Stomach smooth muscle (tissue), 2 donors: ENCODE data around the gene ZNRF3.

Source experiments
- H3K27ac ChIP-seq: one replicate; pipeline ENCODE4 v1.7.0; 2013; ENCODE audit warnings: mild to moderate bottlenecking, low read length, inconsistent platforms
- H3K27me3 ChIP-seq, 2 donors: one replicate each; pipeline ENCODE4 v1.7.0; 2013; ENCODE audit warnings: low read length in 2 of 2; ENCODE audit not compliant: insufficient read depth in 2 of 2, control insufficient read depth in 1 of 2
- H3K36me3 ChIP-seq, 2 donors: one replicate each; pipeline ENCODE4 v1.7.0; 2013; ENCODE audit warnings: low read length in 2 of 2; ENCODE audit not compliant: control insufficient read depth in 2 of 2, insufficient read depth in 2 of 2
- H3K4me1 ChIP-seq: one replicate; pipeline ENCODE4 v1.7.0; 2013; ENCODE audit warnings: low read length; ENCODE audit not compliant: control insufficient read depth, insufficient read depth
- H3K4me3 ChIP-seq, 2 donors: one replicate each; pipeline ENCODE4 v1.7.0; 2013; ENCODE audit warnings: low read length in 2 of 2
- H3K9ac ChIP-seq, 2 donors: one replicate each; pipeline ENCODE4 v1.7.0; 2013; ENCODE audit warnings: low read length in 2 of 2, mild to moderate bottlenecking in 1 of 2
- H3K9me3 ChIP-seq, 2 donors: one replicate each; pipeline ENCODE4 v1.7.0; 2013; ENCODE audit warnings: low read length in 2 of 2; ENCODE audit not compliant: control insufficient read depth in 2 of 2
- donor health status: healthy.
- donor health status: Pancreatic carcinoma.

Gene ZNRF3

DNA sequence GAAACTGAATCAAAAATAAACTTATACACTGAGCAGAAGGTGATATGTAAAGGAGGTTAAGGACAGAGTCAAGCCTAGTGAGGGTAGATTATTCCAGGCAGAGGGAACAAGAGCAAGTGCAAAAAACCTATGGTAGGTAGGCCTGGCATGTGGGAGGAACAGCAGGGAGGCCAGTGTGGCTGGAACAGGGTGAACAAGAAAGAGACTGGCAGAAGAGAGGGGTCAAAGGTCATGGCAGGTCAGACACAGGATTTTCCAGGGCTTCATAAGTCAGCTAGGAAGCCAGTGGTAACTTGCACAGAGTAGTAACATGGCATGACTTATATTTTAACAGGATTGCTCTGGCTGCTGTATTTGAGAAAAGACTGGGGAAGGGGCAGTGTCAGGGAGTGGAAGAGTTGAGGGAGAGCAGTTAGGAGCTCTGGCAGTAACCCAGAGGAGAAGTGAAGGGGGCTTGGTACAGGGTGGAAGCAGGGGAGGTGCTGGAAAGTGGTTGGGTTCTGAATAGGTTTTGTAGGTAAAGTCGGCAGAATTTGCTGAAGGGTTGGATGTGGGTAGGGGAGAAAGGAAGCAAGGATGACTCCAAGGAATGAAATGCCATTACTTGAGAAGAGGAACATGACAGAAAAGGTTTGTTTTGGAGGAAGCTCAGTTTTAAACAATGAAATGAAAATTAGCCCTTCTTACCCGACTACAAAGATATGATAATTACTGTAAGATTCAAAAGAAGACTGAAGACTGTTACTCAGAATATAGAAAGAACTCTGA is 86.2 kb downstream of the ZNRF3 start:
- H3K27ac ChIP-seq = no peak overlapping the region
- no peaks in the 10 kb centered on the region for H3K27me3 ChIP-seq
- no peak overlapping the region for H3K9ac ChIP-seq
- no peak overlapping the region for H3K4me3 ChIP-seq
- H3K36me3 ChIP-seq = no peaks in the 10 kb centered on the region
- no peaks in the 10 kb centered on the region for H3K4me1 ChIP-seq
- H3K9me3 ChIP-seq = no peaks in the 10 kb centered on the region

DNA sequence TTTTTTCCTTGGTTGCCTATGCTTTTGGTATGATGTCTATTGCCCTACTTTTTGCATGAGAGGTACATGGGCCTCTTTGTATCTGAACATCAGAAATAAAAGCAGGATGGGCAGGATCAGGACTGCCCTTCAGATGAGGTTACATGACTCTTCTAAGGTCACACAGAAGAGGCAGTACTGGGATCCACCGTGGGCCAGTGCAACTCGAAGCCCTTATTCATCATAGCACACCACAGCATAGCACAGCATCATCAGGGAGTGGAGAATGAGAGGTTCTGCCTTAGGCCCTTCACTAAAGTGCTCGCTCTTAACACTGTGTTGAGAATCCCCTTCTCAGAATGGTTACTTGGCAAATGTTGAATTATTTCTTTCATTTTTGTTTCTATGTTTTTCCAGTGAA is 90.0 kb downstream of the ZNRF3 start:
- Histone ChIP-seq H3K36me3 (no peaks in the 10 kb centered on the region), H3K4me1 (peaks cover 10% of the 10 kb centered on the region), H3K9me3 (no peaks in the 10 kb centered on the region), H3K4me3 (no peak overlapping the region), H3K27me3 (no peaks in the 10 kb centered on the region), H3K9ac (no peak overlapping the region), H3K27ac (no peak overlapping the region)

DNA sequence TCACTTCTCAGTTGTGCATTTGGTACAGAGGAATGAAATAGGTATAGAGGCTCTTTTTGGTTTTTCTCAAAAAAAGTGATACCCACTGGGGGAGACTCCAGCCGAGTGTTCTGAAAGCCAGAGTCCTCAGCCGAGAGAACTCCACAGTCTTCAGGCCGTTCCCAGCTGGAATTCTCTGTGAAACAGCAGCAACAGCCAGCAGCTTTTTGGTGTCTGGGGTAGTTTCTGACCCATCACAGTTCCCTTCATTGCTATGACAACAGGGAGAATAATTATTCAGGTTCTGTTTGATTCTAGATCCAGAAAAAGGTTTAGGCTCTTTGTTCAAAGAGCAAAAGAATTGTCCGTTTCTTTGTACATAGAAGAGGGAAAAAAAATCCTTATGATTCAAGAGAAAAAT is 93.7 kb downstream of the ZNRF3 start:
- Histone ChIP-seq H3K27ac (no peak overlapping the region), H3K27me3 (no peaks in the 10 kb centered on the region), H3K4me1 (peaks cover 13% of the 10 kb centered on the region), H3K9ac (peak overlapping the region in 1 of 2 donors; percentile 37), H3K4me3 (peak overlapping the region in 1 of 2 donors; percentile 58), H3K36me3 (no peaks in the 10 kb centered on the region), H3K9me3 (no peaks in the 10 kb centered on the region)

GRCh38 chr22:28977481-28977971 is 94.2 kb downstream of the ZNRF3 start:
- Histone ChIP-seq H3K27ac (no peak overlapping the region), H3K36me3 (no peaks in the 10 kb centered on the region), H3K27me3 (no peaks in the 10 kb centered on the region), H3K9ac (no peak overlapping the region), H3K9me3 (no peaks in the 10 kb centered on the region), H3K4me3 (peak overlapping the region in 1 of 2 donors; percentile 58), H3K4me1 (peaks cover 13% of the 10 kb centered on the region)

DNA sequence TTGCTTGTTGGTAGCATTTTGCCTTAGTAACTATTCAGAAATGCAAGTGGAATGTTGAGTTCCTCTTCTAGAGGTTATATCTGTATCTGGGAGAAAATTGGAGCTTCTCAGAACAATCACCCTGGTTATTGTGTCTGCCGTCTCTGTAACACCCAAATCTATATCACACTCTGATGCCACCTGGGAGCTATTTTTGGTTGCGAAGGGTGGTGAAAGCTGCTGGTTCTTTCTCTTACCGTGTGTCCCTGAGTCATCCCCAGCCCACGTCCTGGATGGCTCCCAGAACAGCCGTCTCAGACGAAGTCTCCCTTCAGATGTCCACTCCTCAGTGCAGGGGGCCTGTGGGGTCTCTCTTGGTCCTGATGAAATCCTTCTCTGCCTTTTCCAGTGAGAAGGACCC is 94.8 kb downstream of the ZNRF3 start:
- H3K9ac ChIP-seq = no peak overlapping the region
- peak overlapping the region in 1 of 2 donors; percentile 58 for H3K4me3 ChIP-seq
- H3K9me3 ChIP-seq = no peaks in the 10 kb centered on the region
- no peaks in the 10 kb centered on the region for H3K36me3 ChIP-seq
- H3K27ac ChIP-seq = no peak overlapping the region
- H3K4me1 ChIP-seq = peaks cover 13% of the 10 kb centered on the region
- H3K27me3 ChIP-seq = no peaks in the 10 kb centered on the region

DNA sequence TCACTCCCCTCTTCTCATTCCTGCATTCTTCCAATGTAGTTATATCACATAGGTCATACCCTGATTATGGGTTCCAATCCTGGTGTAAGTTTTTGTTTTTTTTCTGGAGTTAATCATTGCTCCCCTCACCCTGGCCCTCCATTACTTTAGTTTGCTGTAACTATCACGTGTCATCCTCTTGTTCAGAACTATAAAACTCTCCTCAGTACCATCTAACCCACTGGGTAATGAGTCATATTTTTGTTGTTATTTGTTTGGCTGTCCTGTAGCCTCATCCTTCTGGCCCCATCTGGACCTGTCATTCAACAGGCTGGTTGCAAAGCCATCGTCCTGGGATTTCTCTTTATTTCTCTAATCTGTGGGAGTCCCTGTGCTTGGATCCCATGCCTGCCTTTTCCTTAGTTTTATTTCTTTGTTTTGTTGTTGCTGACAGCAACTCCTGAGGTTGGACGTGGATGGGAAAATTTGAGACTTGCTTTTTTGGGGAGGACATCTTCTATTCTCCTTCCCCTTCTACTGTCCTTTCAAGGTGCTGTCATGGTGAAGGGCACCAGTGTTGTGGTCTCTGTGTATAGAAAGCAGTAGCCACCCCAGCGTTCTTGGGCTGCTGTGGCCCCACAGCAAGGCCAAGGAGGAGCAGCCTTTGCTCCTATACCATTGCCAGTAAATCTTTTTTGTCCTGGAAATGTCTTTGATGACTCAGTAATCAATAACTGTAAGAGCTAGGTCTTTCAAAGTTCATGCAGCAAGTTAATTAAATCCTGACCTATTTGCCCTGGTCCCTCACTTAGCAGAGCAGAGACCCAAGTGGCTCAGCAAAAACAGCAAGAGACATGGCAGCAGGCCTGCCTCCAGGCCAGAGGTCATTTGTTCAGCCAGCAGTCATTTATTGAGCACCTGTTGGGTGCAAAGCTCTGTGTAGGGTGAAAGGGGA is 95.8 kb downstream of the ZNRF3 start:
- no peak overlapping the region for H3K4me3 ChIP-seq
- no peaks in the 10 kb centered on the region for H3K27me3 ChIP-seq
- H3K36me3 ChIP-seq = no peaks in the 10 kb centered on the region
- H3K4me1 ChIP-seq = peaks cover 13% of the 10 kb centered on the region
- H3K27ac ChIP-seq = no peak overlapping the region
- no peaks in the 10 kb centered on the region for H3K9me3 ChIP-seq
- H3K9ac ChIP-seq = no peak overlapping the region

- Histone ChIP-seq H3K27ac (no peak overlapping the region), H3K4me1 (peaks cover 15% of the 10 kb centered on the region), H3K9me3 (peaks cover 0 to 4% of the 10 kb centered on the region in 2 donors)
Measured at GRCh38 chr22:28980326-28980725, 97.0 kb downstream of the ZNRF3 start.

DNA sequence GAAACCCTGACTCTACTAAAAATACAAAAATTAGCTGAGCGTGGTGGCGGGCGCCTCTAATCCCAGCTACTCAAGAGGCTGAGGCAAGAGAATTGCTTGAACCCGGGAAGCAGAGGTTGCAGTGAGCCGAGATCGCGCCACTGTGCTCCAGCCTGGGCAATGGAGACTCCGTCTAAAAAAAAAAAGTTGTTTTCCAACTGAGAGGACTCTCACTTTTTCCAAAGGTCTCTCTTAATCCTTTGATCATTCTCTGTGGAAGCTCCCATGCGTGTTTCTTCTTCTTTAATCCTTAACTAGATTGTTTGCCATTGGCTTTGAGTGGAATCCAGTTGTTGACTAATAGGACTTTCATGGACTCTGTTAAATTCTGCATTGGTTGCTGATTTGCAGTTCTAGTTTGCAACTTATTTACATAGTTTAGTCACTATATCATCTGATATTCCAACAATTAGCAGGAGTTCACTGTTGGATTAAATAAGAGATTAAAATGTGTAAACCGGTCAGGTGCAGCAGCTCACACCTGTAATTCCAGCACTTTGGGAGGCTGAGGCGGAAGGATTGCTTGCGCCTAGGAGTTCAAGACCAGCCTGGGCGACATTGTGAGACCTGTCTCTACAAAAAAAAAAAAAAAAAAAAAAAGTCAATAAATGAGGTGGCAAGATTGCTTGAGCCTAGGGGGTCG is 98.6 kb downstream of the ZNRF3 start:
- Histone ChIP-seq H3K4me3 (no peak overlapping the region), H3K9me3 (peaks cover 0 to 8% of the 10 kb centered on the region in 2 donors), H3K27ac (no peak overlapping the region), H3K9ac (no peak overlapping the region), H3K27me3 (no peaks in the 10 kb centered on the region), H3K36me3 (no peaks in the 10 kb centered on the region), H3K4me1 (peaks cover 12% of the 10 kb centered on the region)

More at GRCh38 chr22:28980326-28980725, 97.0 kb downstream of the ZNRF3 start:
- H3K9ac ChIP-seq = no peak overlapping the region
- no peaks in the 10 kb centered on the region for H3K36me3 ChIP-seq
- H3K27me3 ChIP-seq = no peaks in the 10 kb centered on the region
- H3K4me3 ChIP-seq = no peak overlapping the region

DNA sequence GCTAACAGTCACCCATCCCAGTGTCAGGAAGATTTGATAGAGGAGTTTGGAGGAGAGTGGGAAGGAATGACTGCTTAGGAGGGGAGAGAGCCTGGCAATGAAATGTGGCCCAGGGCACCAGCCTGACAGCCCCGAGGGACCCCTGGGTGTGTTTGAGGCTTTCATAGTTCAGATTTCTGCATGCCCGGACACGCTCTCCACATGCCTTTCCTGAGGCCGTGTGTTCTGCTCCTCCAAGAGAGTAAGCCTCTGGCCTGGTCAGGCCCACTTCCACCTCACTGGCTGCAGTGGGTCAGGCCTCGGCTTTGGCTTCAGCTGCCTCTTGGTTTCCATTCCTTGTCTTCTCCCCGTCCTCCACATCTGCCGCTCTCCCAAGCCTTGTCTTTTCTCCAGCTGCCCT is 99.8 kb downstream of the ZNRF3 start:
- Histone ChIP-seq H3K27ac (no peak overlapping the region), H3K9ac (no peak overlapping the region), H3K36me3 (peaks cover 0 to 3% of the 10 kb centered on the region in 2 donors), H3K4me1 (peaks cover 6% of the 10 kb centered on the region), H3K9me3 (peaks cover 0 to 8% of the 10 kb centered on the region in 2 donors), H3K4me3 (no peak overlapping the region), H3K27me3 (no peaks in the 10 kb centered on the region)

- no peak overlapping the region for H3K4me3 ChIP-seq
- no peak overlapping the region for H3K9ac ChIP-seq
- H3K36me3 ChIP-seq = peaks cover 0 to 3% of the 10 kb centered on the region in 2 donors
- H3K27me3 ChIP-seq = no peaks in the 10 kb centered on the region
- no peak overlapping the region for H3K27ac ChIP-seq
- peaks cover 7% of the 10 kb centered on the region for H3K4me1 ChIP-seq
- H3K9me3 ChIP-seq = peaks cover 0 to 8% of the 10 kb centered on the region in 2 donors
Measured at GRCh38 chr22:28983788-28984441, 100.5 kb downstream of the ZNRF3 start.
